PFSK-1 (cell line): Measurements from ENCODE around the gene WDR86.

Source experiments
- REST ChIP-seq, 2 experiments: IDR thresholded peaks; 2 replicates each; pipeline versions ENCODE4 v1.6.1 to v1.8.0; 2011 to 2012; ENCODE audit warnings: low read depth in 2 of 2, low read length in 2 of 2, control low read depth in 1 of 2, inconsistent platforms in 1 of 2, mild to moderate bottlenecking in 1 of 2, moderate library complexity in 1 of 2; ENCODE audit not compliant: insufficient read depth in 1 of 2
- SIN3A ChIP-seq: IDR thresholded peaks from 2 replicates; pipeline ENCODE4 v1.6.1; 2012; ENCODE audit warnings: mild to moderate bottlenecking, low read length, moderate library complexity, borderline replicate concordance; ENCODE audit not compliant: insufficient read depth
- TAF1 ChIP-seq: IDR thresholded peaks from 2 replicates; pipeline ENCODE4 v1.6.1; 2012; ENCODE audit warnings: low read length, control low read depth, borderline replicate concordance; ENCODE audit not compliant: insufficient read depth

- TF ChIP-seq REST (IDR thresholded peaks at IDR 0.05; ENCODE audit: insufficient read depth in 1 of 2, low read depth in 2 of 2, low read length in 2 of 2) (no peak), SIN3A (no peak), TAF1 (no peak)
These were observed 15.0 kb upstream of the WDR86 start for GRCh38 chr7:151424799-151425198.
